Measurements from ENCODE around the gene PADI1.

Gene PADI1

GRCh38 chr1:17274186-17275170 is 69.5 kb downstream of the PADI1 start:
- no peak for DNase-seq (ENCODE audit: low spot score)

GRCh38 chr1:17276568-17276967 is 71.6 kb downstream of the PADI1 start:
- DNase-seq (ENCODE audit: low spot score) = peak; percentile 25

- DNase-seq (ENCODE audit: low spot score) = no peak
These were observed 72.7 kb downstream of the PADI1 start for GRCh38 chr1:17277511-17278159.

- DNase-seq (ENCODE audit: low spot score) = no peak
These were observed 74.3 kb downstream of the PADI1 start for GRCh38 chr1:17278996-17279830.

- no peak for DNase-seq (ENCODE audit: low spot score)
These were observed 75.5 kb downstream of the PADI1 start for GRCh38 chr1:17280436-17280835.

- no peak for DNase-seq (ENCODE audit: low spot score)
These were observed 76.0 kb downstream of the PADI1 start for GRCh38 chr1:17280894-17281293.

- peak; percentile 14 for DNase-seq (ENCODE audit: low spot score)
These were observed 76.8 kb downstream of the PADI1 start for GRCh38 chr1:17281775-17282181.

- no peak for DNase-seq (ENCODE audit: low spot score)
These were observed 77.9 kb downstream of the PADI1 start for GRCh38 chr1:17282836-17283235.

- no peak for DNase-seq (ENCODE audit: low spot score)
These were observed 81.7 kb downstream of the PADI1 start for GRCh38 chr1:17286646-17287045.

- DNase-seq (ENCODE audit: low spot score) = no peak
These were observed 82.3 kb downstream of the PADI1 start for GRCh38 chr1:17287130-17287776.

GRCh38 chr1:17289721-17290120 is 84.8 kb downstream of the PADI1 start:
- no peak for DNase-seq (ENCODE audit: low spot score)

GRCh38 chr1:17290553-17290952 is 85.6 kb downstream of the PADI1 start:
- DNase-seq (ENCODE audit: low spot score) = no peak

- no peak for DNase-seq (ENCODE audit: low spot score)
These were observed 87.6 kb downstream of the PADI1 start for GRCh38 chr1:17292299-17293160.

- no peak for DNase-seq (ENCODE audit: low spot score)
These were observed 88.9 kb downstream of the PADI1 start for GRCh38 chr1:17293681-17294425.

GRCh38 chr1:17295292-17295691 is 90.4 kb downstream of the PADI1 start:
- DNase-seq (ENCODE audit: low spot score) = no peak
